GM19455 (cell line): Measurements from ENCODE around the gene DENND5A.
"Not testable (repeated sequence)": the region's sequence is repeated elsewhere in the genome, so short reads cannot be mapped to it uniquely, and the experiment has no call there.

Source experiments
- ATAC-seq: cut with Tn5 transposase; IDR thresholded peaks from one replicate; pipeline ENCODE4 v1.9.1; 2021; ENCODE audit not compliant: unreplicated experiment

DENND5A gene

DNA sequence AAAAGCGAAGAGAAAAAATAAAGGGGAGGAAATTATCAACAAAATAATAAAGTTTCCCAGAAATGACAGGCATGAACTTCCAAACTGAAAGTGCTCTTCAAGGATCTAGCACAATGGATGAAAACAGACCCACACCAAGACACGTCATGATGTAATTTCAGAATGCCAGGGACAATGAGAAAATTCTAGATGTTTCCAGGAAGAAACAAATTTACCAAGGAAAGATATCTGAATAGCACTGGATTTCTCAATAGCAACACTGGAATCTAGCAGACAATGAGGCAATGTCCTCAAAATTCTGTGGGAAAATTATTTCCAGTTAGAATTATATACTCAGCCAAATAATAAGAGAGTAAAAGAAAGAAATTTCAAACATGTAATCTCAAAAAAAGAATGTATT, 46.0 kb downstream of the DENND5A start:
- no peak for ATAC-seq

DNA sequence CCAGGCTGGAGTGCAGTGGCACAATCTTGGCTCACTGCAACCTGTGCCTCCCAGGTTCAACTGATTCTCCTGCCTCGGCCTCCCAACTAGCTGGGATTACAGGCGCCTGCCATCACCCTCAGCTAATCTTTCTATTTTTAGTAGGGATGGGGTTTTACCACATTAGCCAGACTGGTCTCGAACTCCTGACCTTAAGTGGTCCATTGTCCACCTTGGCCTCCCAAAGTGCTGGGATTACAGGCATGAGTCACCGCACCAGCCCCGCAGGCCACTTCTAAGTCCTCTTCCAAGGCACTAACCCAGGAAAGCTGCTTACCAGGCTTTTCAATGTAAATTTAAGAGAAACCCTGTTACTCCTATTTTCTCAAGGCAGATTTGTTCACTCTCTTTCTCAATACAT, 50.4 kb downstream of the DENND5A start:
- ATAC-seq = no peak

DNA sequence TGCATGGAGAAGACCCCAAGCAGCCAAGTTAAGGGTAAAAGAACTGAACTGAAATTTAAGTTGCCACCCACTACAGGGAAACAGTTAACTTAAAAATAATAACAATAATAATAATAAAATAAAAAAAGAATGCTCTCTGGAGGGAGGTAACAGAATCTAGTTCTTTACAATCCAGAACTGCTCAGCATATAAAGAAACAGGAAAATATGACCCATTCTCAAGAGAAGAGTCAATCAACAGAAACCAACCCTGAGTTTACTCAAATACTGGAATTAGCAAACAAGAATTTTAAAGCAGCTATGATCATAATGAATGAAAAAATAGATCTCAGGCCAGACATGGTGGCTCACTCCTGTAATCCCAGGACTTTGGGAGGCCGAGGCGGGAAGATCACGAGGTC, 53.8 kb downstream of the DENND5A start:
- ATAC-seq = no peak

DNA sequence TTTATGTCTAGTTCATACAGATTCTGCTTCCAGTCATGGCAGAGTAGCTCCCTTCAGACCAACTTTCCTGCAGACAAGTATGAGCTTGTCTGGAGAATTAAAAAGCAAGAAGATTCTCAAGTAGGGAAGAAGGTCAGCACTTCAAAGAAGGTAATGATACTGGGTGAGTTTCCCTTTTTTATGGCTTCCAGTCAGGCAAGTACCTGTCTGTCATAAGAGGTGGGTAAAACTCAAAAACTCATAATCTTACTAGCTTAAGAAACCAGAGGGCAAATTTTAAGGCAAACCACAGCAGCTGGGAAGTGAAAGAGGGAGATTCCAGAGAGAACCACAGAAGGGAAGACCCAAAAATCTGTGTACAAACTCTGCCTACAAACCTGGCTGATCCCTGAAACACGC, 54.2 kb downstream of the DENND5A start:
- no peak for ATAC-seq

DNA sequence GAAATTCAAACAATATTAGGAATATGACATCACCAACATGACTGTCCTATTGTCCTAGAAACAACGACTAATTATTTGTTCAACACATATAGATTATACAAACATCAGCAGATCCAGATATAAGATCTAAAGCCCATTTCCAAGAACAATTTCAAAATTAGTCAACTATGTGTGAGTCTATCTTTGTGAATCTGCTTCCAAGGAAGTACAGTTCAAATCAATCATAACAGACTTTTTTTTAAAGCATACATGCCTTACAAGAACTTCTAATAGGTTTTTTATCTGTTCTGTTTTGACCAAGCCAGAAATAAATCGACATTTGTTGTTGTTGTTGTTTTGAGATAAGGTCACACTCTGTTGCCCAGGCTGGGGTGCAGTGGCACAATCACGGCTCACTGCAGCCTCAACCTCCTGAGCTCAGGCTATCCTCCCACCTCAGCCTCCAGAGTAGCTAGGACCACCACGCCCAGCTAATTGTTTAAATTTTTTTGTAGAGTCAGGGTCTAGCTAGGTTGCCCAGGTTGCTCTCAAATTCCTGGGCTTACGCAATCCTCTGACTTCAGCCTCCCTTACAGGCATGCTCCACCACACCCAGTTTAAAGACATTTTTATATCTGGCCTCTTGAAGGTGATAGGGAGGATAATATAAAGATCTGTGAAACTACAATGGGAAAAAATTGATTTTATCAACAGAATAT, 54.8 kb downstream of the DENND5A start:
- no peak for ATAC-seq

DNA sequence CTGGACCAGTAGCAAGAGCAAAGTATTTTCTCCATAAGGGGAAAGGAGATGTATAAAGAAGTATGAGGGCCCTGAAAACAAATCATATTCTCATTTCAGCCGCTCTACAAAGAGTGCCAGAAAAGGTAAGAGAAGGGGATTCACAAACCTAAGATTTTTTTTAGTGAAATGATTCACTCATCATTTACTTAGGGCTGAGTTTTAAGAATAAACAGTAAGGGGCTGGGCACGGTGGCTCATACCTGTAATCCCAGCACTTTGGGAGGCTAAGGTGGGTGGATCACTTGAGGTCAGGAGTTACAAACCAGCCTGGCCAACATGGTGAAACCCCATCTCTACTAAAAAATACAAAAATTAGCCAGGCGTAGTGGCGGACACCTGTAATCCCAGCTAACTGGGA, 55.5 kb downstream of the DENND5A start:
- not testable (repeated sequence) for ATAC-seq

DNA sequence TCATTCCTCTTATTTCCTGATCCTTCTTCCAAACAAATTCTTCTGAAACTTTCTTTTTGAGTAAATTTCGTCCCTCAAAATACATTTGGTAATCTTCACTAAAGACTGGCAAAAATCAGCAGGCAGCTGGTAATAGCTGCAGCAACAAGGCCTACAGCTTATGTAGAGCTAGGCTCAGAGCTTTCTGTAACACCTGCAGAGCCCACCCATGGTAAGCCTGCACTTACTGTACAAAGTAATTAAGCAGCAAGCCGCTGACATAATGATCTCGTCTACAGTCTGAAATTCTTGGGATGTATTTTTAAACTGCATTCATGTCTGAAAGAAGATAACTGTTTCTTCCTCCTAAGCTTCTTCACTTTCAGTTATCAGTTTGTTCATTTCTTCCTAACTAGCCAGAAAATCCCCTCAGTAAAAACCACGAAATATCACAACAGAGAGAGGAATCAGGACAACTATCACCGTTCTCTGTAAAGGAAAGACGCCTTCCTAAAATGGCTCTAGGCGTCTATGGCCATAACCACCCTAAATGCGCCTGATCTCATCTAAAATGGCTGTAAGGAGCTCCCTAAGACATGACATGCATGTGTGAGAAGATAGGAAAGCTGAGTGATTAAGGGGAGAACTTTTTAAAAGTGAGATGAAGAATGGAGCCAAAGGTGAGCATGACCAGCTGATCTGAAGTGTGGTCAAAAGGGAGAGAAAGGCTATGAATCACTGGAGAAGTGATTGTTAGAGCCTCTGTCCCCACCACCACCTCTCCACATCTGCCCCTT, 56.2 kb downstream of the DENND5A start:
- ATAC-seq = no peak

DNA sequence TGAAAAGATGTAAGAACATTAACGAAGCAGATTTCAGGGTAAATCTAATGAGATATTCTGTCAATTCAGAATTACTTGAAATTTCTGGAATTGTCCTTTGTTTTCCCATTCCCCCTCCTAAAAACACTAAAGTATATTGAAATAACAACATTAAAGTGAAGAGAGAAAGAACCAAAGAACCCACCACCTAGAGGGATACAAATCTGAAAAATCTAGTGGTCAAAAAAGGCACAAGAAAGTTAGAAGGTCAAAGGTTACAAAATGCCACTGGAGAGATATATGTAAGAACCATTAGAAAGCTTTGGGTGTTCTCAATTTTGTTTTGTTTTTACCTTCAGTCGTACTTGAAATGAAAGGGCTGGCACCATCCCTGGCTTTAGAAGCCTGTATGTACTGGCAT, 57.9 kb downstream of the DENND5A start:
- no peak for ATAC-seq

DNA sequence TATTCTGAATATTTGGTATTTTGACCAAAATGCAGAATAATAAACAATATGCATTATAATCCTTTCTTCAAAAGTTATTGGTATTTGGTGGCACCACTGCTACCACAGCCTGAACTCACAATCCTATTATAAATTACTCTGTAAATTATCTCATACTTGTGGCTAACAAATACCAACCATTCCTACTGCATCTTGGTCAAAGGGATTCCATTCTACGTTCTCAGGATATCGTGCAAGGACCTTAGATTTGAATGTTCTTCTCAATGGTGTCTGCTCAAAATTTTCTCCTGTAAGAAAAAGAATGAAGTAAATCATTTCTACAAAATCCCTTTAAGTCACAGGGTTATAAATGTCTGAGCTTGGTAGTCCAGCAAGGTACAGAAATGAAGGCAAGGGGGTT, 58.7 kb downstream of the DENND5A start:
- ATAC-seq = no peak

DNA sequence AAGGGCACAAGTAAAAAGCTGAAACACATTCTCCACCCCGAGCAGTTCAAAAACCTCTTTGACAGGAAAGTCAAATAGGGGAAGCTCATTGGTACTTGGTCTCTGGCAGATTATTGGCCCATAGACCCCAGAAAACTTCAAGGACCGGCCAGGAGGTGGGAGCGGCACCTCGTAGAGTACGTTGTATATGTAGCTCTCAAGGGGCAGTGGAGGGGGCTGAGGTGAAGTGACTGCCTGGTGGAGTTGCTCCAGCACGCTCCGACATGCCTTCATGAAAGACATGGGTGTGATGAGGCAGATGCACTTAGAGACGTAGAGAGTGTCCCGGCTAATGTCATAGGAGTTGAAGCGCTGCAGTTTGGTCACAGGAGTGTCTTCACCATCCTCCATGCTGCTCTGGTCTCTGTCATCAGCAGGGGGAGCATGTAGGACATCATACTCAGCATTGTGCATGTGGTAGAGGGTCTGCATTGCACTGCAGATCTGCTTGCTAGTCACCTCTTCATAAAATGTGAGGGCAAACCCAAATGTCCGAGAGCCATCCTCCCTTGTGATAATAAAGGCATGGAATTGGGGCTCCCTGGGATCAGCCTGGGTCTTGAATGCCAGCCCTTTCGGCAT, 61.3 kb downstream of the DENND5A start:
- no peak for ATAC-seq

DNA sequence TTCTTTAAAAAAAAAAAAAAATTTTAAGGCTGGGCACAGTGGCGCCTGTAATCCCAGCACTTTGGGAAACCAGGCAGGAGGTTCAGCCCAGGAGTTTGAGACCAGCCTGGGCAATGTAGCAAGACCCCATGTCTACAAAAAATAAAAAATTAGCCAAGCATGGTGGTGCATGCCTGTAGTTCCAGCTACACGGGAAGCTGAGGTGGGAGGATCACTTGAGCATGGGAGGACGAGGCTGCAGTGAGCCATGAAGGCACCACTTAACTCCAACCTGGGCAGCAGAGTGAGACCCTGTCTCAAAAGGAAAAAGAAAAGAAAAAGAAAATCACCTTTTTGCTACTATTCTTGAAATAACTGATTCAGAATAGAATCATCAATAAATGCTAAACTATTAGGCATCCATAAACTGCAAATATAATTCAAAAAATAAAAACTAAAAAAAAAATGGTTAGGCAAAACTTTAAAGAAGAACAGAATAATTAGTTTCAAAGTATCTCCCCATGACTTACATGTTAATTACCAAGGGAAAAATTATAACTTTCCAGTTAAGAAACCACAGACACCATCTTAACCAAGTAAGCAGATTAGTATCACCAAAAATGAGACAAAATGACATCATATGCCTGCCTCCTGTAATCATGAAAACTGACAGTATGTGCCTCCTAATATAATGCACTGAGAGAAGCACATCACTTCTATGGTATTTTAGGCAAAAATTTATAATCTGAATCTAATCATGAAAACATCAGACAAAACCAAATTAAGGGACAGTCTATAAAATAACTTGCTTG, 63.6 kb downstream of the DENND5A start:
- no peak for ATAC-seq

DNA sequence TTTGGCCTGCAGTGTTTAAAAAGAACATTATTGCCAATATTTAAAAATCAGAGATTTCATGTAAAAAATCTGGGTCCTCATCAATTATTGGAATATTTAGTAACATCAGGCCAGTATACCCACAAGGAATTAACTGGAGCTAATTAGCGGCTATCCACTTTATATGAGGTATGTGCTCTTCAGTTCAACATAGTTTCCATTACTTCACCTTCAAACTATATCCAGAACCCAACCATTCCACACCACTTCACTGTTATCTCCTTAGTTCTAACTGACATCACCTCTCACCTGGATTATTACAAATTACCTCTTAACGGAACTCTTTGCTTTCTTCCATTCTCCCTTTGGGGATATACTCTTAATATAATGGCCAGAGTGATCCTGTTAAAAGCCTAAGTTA, 64.7 kb downstream of the DENND5A start:
- ATAC-seq = no peak

DNA sequence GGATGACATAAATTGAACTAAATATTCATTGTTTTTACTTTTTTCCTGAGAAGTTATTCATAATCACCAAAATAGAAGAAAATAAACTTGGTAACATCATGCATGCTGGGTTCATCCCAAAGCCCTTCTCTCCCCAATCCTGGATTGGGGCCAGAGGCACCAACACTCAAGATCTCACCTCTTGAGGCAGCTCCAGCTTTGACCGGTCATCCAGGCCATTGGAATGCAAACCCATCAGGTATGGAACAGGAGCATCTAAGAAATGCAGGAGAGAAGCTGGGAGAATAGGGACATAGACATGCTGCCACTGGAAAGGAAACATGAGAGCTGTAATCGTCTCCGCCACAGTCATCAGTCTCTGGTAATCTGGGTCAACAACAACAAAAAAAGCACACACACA, 71.8 kb downstream of the DENND5A start:
- ATAC-seq = no peak

DNA sequence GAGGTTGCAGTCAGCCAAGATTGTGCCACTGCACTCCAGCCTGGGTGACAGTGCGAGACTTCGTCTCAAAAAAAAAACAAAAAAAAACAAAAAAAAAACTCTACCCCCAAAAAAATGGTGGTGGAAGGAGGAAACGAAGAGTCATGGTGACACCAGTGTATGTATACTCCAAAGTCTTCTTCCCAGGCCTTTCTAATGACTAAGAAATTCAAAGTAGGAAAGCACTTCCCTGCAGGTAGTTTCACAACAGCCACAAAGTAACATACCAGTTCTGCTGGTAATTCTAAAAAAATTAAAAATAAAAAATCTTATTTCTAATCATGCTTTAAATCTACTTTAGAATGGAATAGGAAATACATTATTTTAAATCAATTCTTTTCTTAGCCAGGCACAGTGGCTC, 72.6 kb downstream of the DENND5A start:
- no peak for ATAC-seq

DNA sequence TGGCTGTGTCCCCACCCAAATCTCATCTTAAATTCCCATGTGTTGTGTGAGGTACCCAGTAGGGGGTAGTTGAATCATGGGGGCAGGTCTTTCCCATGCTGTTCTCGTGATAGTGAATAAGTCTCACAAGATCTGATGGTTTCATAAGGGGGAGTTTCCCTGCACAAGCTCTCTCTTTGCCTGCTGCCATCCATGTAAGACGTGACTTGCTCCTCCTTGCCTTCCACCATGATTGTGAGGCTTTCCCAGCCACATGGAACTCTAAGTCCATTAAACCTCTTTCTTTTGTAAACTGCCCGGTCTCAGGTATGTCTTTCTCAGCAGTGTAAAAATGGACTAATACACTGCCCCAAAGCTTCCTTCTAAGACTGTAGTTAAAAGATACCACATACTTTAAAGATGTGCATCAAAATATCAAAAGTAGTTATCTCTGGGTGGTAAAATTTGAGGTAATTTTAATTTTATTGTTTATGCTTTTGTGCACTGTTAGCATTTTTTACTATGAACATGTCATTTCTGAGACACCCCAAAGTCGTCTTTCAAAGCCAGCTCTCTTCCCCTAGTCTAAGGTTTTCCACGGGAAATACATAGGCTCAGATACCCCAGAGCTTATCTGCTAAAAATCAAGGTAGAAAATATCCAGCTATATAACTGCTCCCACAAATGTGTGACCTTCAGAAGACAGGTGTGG, 74.7 kb downstream of the DENND5A start:
- ATAC-seq = not testable (repeated sequence)

DNA sequence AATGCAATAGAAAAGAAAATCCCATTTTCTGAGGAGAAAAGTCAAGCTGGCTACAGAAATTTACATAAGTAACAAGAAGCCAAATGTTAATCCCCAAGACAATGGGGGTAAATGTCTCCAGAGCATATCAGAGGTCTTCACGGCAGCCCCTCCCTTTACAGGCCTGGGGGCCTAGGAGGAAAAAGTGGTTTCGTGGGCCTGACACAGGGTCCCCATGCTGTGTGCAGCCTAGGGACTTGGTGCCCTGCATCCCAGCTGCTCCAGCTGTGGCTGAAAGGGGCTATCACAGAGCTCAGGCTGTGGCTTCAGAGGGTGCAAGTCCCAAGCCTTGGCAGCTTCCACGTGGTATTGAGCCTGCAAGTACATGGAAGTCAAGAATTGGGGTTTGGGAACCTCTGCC, 76.3 kb downstream of the DENND5A start:
- not testable (repeated sequence) for ATAC-seq

DNA sequence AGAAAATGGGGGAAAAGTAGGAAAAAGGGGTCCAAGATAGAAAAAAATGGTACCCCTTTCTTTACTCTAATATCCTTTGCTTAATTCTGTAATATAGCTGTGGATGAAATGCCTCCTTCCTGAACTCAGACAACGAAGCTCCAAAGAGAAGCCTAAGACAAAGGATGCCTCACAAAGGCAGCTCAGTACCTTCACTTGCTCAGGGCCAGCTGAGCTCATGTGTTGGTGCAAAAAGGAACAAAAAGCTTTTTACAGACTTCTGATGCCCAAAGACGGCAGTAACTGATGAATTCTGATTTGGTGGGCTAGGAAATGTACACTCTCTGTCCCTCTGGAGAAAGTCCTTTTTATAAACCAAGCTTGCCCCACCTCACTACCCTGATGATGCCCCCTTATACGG, 77.5 kb downstream of the DENND5A start:
- no peak for ATAC-seq

DNA sequence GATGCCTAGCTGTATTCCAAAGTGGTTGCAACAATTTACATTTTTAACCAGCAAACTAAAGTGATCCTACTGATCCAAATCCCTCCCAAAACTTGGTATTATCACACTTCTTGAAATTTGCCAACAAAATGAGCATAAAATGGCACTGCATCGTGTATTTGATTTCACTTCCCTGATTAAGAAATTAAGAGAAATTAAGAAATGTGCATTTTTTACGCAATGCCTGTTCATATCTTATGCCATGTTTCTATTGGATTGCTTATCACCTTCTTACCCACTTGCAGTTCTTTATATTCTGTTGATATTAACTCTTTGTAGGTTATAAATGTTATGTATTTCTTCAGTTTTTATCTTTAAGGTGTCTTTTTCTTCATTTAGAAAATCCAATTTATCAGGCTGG, 80.6 kb downstream of the DENND5A start:
- ATAC-seq = no peak

DNA sequence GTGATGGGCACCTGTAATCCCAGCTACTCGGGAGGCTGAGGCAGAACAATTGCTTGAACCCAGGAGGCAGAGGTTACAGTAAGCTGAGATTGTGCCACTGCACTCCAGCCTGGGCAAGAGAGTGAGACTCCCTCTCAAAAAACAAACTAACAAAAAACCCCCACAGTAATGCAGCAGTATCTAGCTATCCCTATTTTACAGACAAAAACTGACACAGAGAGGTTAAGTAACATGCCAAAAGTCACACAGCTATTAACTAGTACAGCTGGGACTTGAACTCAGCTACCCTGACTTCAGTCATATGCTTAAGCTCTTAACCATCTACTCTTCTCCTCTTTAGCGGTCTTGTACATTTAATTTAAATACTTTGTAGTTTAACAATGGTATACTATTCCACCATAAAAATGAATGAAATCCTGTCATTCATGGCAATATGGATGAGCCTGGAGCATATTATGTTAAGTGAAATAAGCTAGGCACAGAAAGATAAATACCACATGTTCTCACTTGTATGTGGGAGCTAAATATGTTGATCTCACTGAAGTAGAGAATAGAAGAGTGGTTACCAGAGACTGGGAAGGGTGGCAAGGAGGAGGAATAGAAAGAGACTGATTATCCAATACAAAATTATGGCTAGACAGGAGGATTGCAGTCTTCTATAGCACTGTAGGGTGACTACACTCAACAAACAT, 82.8 kb downstream of the DENND5A start:
- ATAC-seq = no peak

DNA sequence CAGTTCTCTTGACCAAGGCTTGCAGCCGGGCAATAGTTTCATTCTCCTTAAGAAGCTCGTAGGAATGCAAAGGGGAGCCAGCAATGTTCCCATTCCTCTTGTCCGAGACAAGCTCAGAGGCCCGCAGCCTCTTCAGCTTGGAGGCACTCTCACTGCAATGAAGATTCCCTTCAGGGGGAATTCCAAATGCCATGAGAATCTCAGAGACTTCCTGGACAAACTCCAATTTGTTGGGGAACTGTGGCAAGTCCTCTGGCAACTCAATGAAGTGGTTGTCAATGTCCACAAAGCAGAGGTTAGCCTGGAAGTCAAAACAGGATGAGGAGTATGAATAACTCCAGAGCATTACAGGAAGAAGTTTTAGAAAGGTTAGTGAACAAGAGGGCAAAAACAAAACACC, 84.4 kb downstream of the DENND5A start:
- no peak for ATAC-seq
